GM12878 (cell line): ENCODE data around the gene SRC. TPM values are rescaled to one million over a fixed set of nuclear protein-coding genes. Genes with fewer than 3 reads are reported as not detected.

ENCODE experiments used
- ATAC-seq: fragments of 200-7000 bp; cut with Tn5 transposase; 3 replicates; pipeline ENCODE4 v1.9.1; 2020; ENCODE audit warnings: mild to moderate bottlenecking, moderate library complexity
- BruUV-seq: library from RNA; stranded (reverse); fragments of 400-500 nt; replicated peaks from 2 replicates; lab custom pipeline; 2021; lab: Mats Ljungman, UMichigan
- CTCF ChIA-PET: fragments of 300-600 bp; sonication (Branson Sonifier 250); formaldehyde crosslinking; extraction: SDS; loops from one replicate; lab custom pipeline; 2021; ENCODE audit warnings: inconsistent platforms; lab: Yijun Ruan, JAX
- POLR2A ChIA-PET: fragments of 350-600 bp; formaldehyde crosslinking; extraction: SDS; loops from one replicate; lab custom pipeline; 2021; ENCODE audit warnings: inconsistent platforms; lab: Charles Lee
- RAD21 ChIA-PET: fragments of 300-600 bp; sonication (Branson Sonifier 250); formaldehyde crosslinking; loops from one replicate; lab custom pipeline; 2023; ENCODE audit warnings: antibody characterized with exemption; ENCODE audit not compliant: unreplicated experiment; lab: Charles Lee
- SMC1A ChIA-PET: fragments of 300-600 bp; sonication (Branson Sonifier 250); formaldehyde crosslinking; loops from one replicate; lab custom pipeline; 2023; ENCODE audit not compliant: unreplicated experiment, uncharacterized antibody; lab: Charles Lee
- DNase-seq: peaks from one replicate; pipeline ENCODE4 v3.0.0-alpha.2; 2011; ENCODE audit warnings: low read depth, low spot score
- FAIRE-seq: peaks from 3 replicates; lab custom pipeline; 2011; peaks lifted over from hg19 to GRCh38; lab: Jason Lieb, UNC
- H2AFZ ChIP-seq: 2 replicates; pipeline ENCODE4 v1.6.0; 2011; ENCODE audit warnings: low read depth, low read length, control low read depth; ENCODE audit not compliant: control insufficient read depth
- H3K27ac ChIP-seq: 2 replicates; pipeline ENCODE4 v1.5.1; 2011; ENCODE audit warnings: control low read depth; ENCODE audit not compliant: control insufficient read depth, insufficient read depth
- H3K27me3 ChIP-seq, 2 experiments: replicated peaks in 1 of 2; 2 replicates each; pipeline versions ENCODE4 v1.6.0 to v1.6.1; 2011; ENCODE audit warnings: low read length in 1 of 2; ENCODE audit not compliant: control insufficient read depth in 2 of 2, insufficient read depth in 2 of 2
- H3K36me3 ChIP-seq, 2 experiments: 2 replicates each; pipeline ENCODE4 v1.5.1; 2011; ENCODE audit warnings: low read length in 1 of 2; ENCODE audit not compliant: control insufficient read depth in 2 of 2, insufficient read depth in 2 of 2
- H3K4me1 ChIP-seq: 2 replicates; pipeline ENCODE4 v1.6.1; 2011; ENCODE audit warnings: mild to moderate bottlenecking, low read length, moderate library complexity, mixed read lengths; ENCODE audit not compliant: control insufficient read depth, insufficient read depth
- H3K4me2 ChIP-seq: 2 replicates; pipeline ENCODE4 v1.6.0; 2011; ENCODE audit warnings: control low read depth; ENCODE audit not compliant: control insufficient read depth, insufficient read depth
- H3K4me3 ChIP-seq: fragments of 200-600 bp; sonication (generic); 2 replicates; pipeline ENCODE4 v1.5.1; 2016
- H3K79me2 ChIP-seq: 2 replicates; pipeline ENCODE4 v1.6.0; 2011; ENCODE audit warnings: low read length; ENCODE audit not compliant: control insufficient read depth, insufficient read depth
- H3K9ac ChIP-seq: 2 replicates; pipeline ENCODE4 v1.8.0; 2011; ENCODE audit warnings: low read length, control low read depth, mixed read lengths; ENCODE audit not compliant: control insufficient read depth, insufficient read depth
- H3K9me3 ChIP-seq: replicated peaks from 3 replicates; pipeline ENCODE4 v1.5.1; 2011; ENCODE audit warnings: mild to moderate bottlenecking, low read length; ENCODE audit not compliant: control insufficient read depth, insufficient read depth
- H4K20me1 ChIP-seq: 2 replicates; pipeline ENCODE4 v1.6.0; 2011; ENCODE audit not compliant: control insufficient read depth, insufficient read depth
- FOS ChIP-seq: IDR thresholded peaks from 3 replicates; pipeline ENCODE4 v1.6.1; 2011; ENCODE audit warnings: borderline replicate concordance; ENCODE audit not compliant: insufficient read length; ENCODE audit errors: extremely low read depth
- HDGF ChIP-seq: fragments of 450-650 bp; IDR thresholded peaks from 2 replicates; pipeline ENCODE4 v1.6.1; 2016; ENCODE audit warnings: antibody characterized with exemption
- NKRF ChIP-seq: fragments of 450-650 bp; conservative IDR thresholded peaks from 2 replicates; pipeline ENCODE4 v1.6.1; 2017; ENCODE audit warnings: mild to moderate bottlenecking, moderate library complexity
- ZSCAN29 ChIP-seq: fragments of 450-650 bp; IDR thresholded peaks from 2 replicates; pipeline ENCODE4 v1.6.1; 2017; ENCODE audit warnings: mild to moderate bottlenecking, moderate library complexity
- WGBS: methylation state at CpG from one replicate; pipeline ENCODE4 v1.1.6; 2016; ENCODE audit warnings: low lambda C conversion rate; ENCODE audit not compliant: insufficient replicate concordance, insufficient coverage; ENCODE audit errors: missing lambda C conversion rate; 5-methylcytosine and 5-hydroxymethylcytosine counted together
- in situ Hi-C: fragments of 300-500 bp; cut with MboI; formaldehyde crosslinking; loops from 9 replicates; pipeline ENCODE4 v1.14.3; 2018; ENCODE audit warnings: mixed read lengths
- intact Hi-C: fragments of 100-400 bp; cut with micrococcal nuclease; formaldehyde crosslinking; loops from one replicate; pipeline ENCODE4 v1.14.2; 2022; ENCODE audit not compliant: unreplicated experiment
- polyA plus RNA-seq, 11 experiments: library from polyadenylated mRNA; depleted of rRNA in 4 of 11; unstranded in 6 of 11; stranded (reverse) in 5 of 11; fragments of >200 nt; fragmentation: Nextera tagmentation in 4 of 11; fragmentation: Illumina TruSeq in 1 of 11; extraction: Ambion mirVana in 4 of 11; extraction: Trizol in 1 of 11; gene quantifications; 1 replicate in 1 of 11; 2 replicates in 10 of 11; pipeline versions ENCODE4 v1.2.1 to v1.2.3, GENCODE V29; 2011 to 2016; ENCODE audit warnings: inconsistent platforms in 2 of 11, missing spikeins in 2 of 11, low read depth in 1 of 11
- total RNA-seq, 4 experiments: library from RNA; depleted of rRNA in 3 of 4; stranded (reverse); fragments of >200 nt in 3 of 4; fragmentation: Illumina TruSeq in 1 of 4; extraction: Trizol in 1 of 4; gene quantifications; 2 replicates each; pipeline versions ENCODE4 v1.2.1 to v1.2.3, GENCODE V29; 2013 to 2021

The SRC gene
- total and polyA plus RNA-seq, 10 of the 15 experiments (the other 5 are each of a cell fraction or from before 2014, with no cell fraction given): 0.60 to 71.3 (median 27.2) TPM

DNA sequence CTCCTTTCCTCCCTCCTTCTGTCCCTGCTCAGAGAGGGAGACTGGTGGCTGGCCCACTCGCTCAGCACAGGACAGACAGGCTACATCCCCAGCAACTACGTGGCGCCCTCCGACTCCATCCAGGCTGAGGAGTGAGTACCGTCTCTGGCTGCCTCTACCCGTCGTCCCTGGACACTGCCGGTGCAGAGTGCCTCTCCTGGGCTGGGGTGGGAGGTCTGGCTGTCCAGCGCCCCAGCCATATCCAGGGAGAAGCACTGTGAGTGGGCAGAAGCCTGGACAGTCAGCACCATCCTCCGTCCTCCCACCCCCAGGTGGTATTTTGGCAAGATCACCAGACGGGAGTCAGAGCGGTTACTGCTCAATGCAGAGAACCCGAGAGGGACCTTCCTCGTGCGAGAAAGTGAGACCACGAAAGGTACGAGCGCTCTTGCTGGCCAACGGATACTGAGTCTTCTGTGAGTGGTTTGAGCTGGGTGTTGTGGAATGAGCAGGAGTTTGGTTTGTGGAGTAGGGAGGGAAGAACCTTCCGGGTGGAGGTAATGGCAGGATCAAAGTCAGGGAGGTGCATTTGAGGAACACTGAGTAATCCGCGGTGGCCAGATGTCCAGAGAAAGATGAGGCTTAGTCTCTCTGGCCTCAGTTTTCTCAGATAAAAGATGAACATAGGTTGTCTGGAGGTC is 48.1 kb downstream of the SRC start:
- H3K9ac ChIP-seq: no peak overlapping the region

More for the DNA sequence above, 48.1 kb downstream of the SRC start:
- SMC1A ChIA-PET: no interaction called here
- 92% methylated on average over 22 of the region's 22 CpGs for WGBS
- no peak for TF ChIP-seq HDGF
- TF ChIP-seq FOS: no peak
- TF ChIP-seq NKRF: no peak
- TF ChIP-seq ZSCAN29: no peak
- no peak for FAIRE-seq
- RAD21 ChIA-PET: no interaction called here
- no peak overlapping the region for H2AFZ ChIP-seq
- H3K36me3 ChIP-seq: peaks cover 18 to 72% of the 10 kb centered on the region in 2 experiments
- H3K27me3 ChIP-seq: no peaks in the 10 kb centered on the region
- no peaks in the 10 kb centered on the region for H3K79me2 ChIP-seq
- BruUV-seq: no TSS peak
- intact Hi-C loops (no loop called here), in situ Hi-C loops (loop anchor here (5.0 kb wide), 1 partner anchor 133 kb away; the partner anchor contains the start of gene BLCAP)
- H3K27ac ChIP-seq: no peak overlapping the region
- H3K9me3 ChIP-seq: no peaks in the 10 kb centered on the region
- H3K4me2 ChIP-seq: no peak overlapping the region
- no peak for DNase-seq
- no peaks in the 10 kb centered on the region for H4K20me1 ChIP-seq
- POLR2A ChIA-PET: no interaction called here
- H3K4me3 ChIP-seq: no peak overlapping the region
- H3K4me1 ChIP-seq: no peaks in the 10 kb centered on the region
- CTCF ChIA-PET: no interaction called here
- ATAC-seq: no peak
